H1 (cell line): ENCODE measurements around the gene SERTAD2. TPM values are rescaled to one million over a fixed set of nuclear protein-coding genes. Genes with fewer than 3 reads are reported as not detected.

Experiments used
- ASH2L ChIP-seq: fragments of 200-600, 300-600 bp; sonication (generic); IDR thresholded peaks from one replicate; pipeline ENCODE4 v1.7.1; 2017; ENCODE audit warnings: low read length
- CHD2 ChIP-seq: IDR thresholded peaks from 2 replicates; pipeline ENCODE4 v1.6.1; 2012; ENCODE audit warnings: low read length, improper control_type of control experiment
- CHD7 ChIP-seq: fragments of 300-600 bp; sonication (generic); IDR thresholded peaks from 2 replicates; pipeline ENCODE4 v1.7.1; 2012; ENCODE audit warnings: low read length, moderate library complexity, mild to moderate bottlenecking, inconsistent platforms; ENCODE audit not compliant: insufficient replicate concordance
- CTCF ChIP-seq, 3 experiments: IDR thresholded peaks; 1 replicate in 2 of 3; 2 replicates in 1 of 3; pipeline versions ENCODE4 v1.5.1 to v1.6.1; 2011; ENCODE audit warnings: low read length in 3 of 3, mild to moderate bottlenecking in 3 of 3, inconsistent platforms in 2 of 3, low read depth in 1 of 3, moderate library complexity in 1 of 3; ENCODE audit not compliant: insufficient read depth in 1 of 3; ENCODE audit errors: control extremely low read depth in 1 of 3
- GTF2F1 ChIP-seq: IDR thresholded peaks from 2 replicates; pipeline ENCODE4 v1.6.1; 2012; ENCODE audit warnings: low read depth, low read length, improper control_type of control experiment, borderline replicate concordance
- KDM4A ChIP-seq: IDR thresholded peaks from one replicate; pipeline ENCODE4 v1.7.1; 2012; ENCODE audit warnings: low read depth, mild to moderate bottlenecking, moderate library complexity, low read length, inconsistent platforms; ENCODE audit not compliant: severe bottlenecking
- TEAD4 ChIP-seq: IDR thresholded peaks from 2 replicates; pipeline ENCODE4 v1.6.1; 2012; ENCODE audit warnings: low read depth, low read length, inconsistent platforms, mixed read lengths
- polyA plus RNA-seq, 7 experiments: library from polyadenylated mRNA; depleted of rRNA in 3 of 7; stranded (reverse) in 5 of 7; unstranded in 2 of 7; fragments of >200 nt in 5 of 7; fragments of 200-250 nt in 2 of 7; gene quantifications; 1 replicate in 5 of 7; 2 replicates in 1 of 7; 4 replicates in 1 of 7; pipeline versions ENCODE4 v1.2.1 to v1.2.3, GENCODE V29; 2011 to 2013; ENCODE audit warnings: missing spikeins in 2 of 7, mixed read lengths in 2 of 7
- total RNA-seq: library from RNA; stranded (reverse); fragmentation: NEBNext Ultra II Directional; extraction: Animal tissue kit (Norgen Biotek cat#: 25700); gene quantifications from 2 replicates; pipeline ENCODE4 v1.2.1, GENCODE V29; 2021

SERTAD2 gene
- total and polyA plus RNA-seq, 2 of the 8 experiments (the other 6 are each of a cell fraction or from before 2014, with no cell fraction given) = 2.9 to 4.5 TPM

GRCh38 chr2:64591188-64591587 lies 62.5 kb downstream of the SERTAD2 start (continued):
- no peak for TF ChIP-seq CHD7
- no peak for TF ChIP-seq CHD2
- TF ChIP-seq TEAD4 = no peak
- no peak for TF ChIP-seq ASH2L
- no peak for TF ChIP-seq CTCF (IDR thresholded peaks at IDR 0.05; ENCODE audit: control extremely low read depth in 1 of 3, insufficient read depth in 1 of 3, low read depth in 1 of 3, low read length in 3 of 3)
- TF ChIP-seq KDM4A = no peak
- TF ChIP-seq GTF2F1 = no peak
- TF ChIP-seq, all 59 proteins: peak for 0
